ENCODE measurements around the gene TFB1M.

The TFB1M gene

GRCh38 chr6:155262655-155263054 is 51.6 kb downstream of the TFB1M start:
- DNase-seq = no peak

- DNase-seq = no peak
Measured at GRCh38 chr6:155261111-155261900, 53.0 kb downstream of the TFB1M start.

- DNase-seq = no peak
Measured at GRCh38 chr6:155260686-155261085, 53.6 kb downstream of the TFB1M start.

- DNase-seq = no peak
Measured at GRCh38 chr6:155259897-155260296, 54.4 kb downstream of the TFB1M start.

GRCh38 chr6:155259204-155259603 is 55.1 kb downstream of the TFB1M start:
- DNase-seq = no peak

GRCh38 chr6:155257796-155258195 is 56.5 kb downstream of the TFB1M start:
- no peak for DNase-seq

GRCh38 chr6:155256122-155256795 is 58.0 kb downstream of the TFB1M start:
- no peak for DNase-seq

GRCh38 chr6:155254139-155254538 is 60.1 kb downstream of the TFB1M start:
- DNase-seq = no peak

- DNase-seq = no peak
Measured at GRCh38 chr6:155253337-155253736, 60.9 kb downstream of the TFB1M start.

GRCh38 chr6:155252581-155252980 is 61.7 kb downstream of the TFB1M start:
- DNase-seq = no peak

GRCh38 chr6:155250701-155251381 is 63.4 kb downstream of the TFB1M start:
- DNase-seq = no peak

- DNase-seq = no peak
Measured at GRCh38 chr6:155248008-155249001, 66.0 kb downstream of the TFB1M start.

GRCh38 chr6:155247618-155248007 is 66.7 kb downstream of the TFB1M start:
- no peak for DNase-seq

- DNase-seq = no peak
Measured at GRCh38 chr6:155246825-155247224, 67.5 kb downstream of the TFB1M start.

GRCh38 chr6:155245831-155246230 is 68.5 kb downstream of the TFB1M start:
- DNase-seq = no peak

GRCh38 chr6:155245193-155245592 is 69.1 kb downstream of the TFB1M start:
- DNase-seq = no peak

GRCh38 chr6:155244434-155244833 is 69.8 kb downstream of the TFB1M start:
- DNase-seq = no peak

- DNase-seq = no peak
Measured at GRCh38 chr6:155241966-155242365, 72.3 kb downstream of the TFB1M start.

- DNase-seq = no peak
Measured at GRCh38 chr6:155240905-155241600, 73.2 kb downstream of the TFB1M start.

- no peak for DNase-seq
Measured at GRCh38 chr6:155237613-155238012, 76.7 kb downstream of the TFB1M start.

GRCh38 chr6:155235087-155235486 is 79.2 kb downstream of the TFB1M start:
- no peak for DNase-seq

GRCh38 chr6:155234687-155235086 is 79.6 kb downstream of the TFB1M start:
- no peak for DNase-seq
